HepG2 (cell line): ENCODE measurements around the gene RGS14. TPM values are rescaled to one million over a fixed set of nuclear protein-coding genes. Genes with fewer than 3 reads are reported as not detected.

ENCODE experiments used
- CEBPG ChIP-seq: IDR thresholded peaks from 2 replicates; pipeline ENCODE4 v1.6.1; 2016
- PCBP2 ChIP-seq: fragments of 200-400 bp; formaldehyde crosslinking; optimal IDR thresholded peaks from 2 replicates; pipeline ENCODE3; 2018; ENCODE audit warnings: low read length, low read depth; ENCODE audit not compliant: poor library complexity, severe bottlenecking
- SMARCE1 ChIP-seq: fragments of 450-650 bp; IDR thresholded peaks from 2 replicates; pipeline ENCODE4 v1.6.1; 2017; ENCODE audit warnings: borderline replicate concordance
- TGIF2 ChIP-seq: IDR thresholded peaks from 2 replicates; pipeline ENCODE4 v1.6.1; 2016; ENCODE audit warnings: control low read depth, missing compliant biosample characterization
- ZFX ChIP-seq: sonication (generic); formaldehyde crosslinking; IDR thresholded peaks from 2 replicates; pipeline ENCODE4 v1.4.0; 2020; ENCODE audit warnings: mild to moderate bottlenecking, low read depth, missing genetic modification reagents, moderate library complexity
- ZNF335 ChIP-seq: sonication (generic); formaldehyde crosslinking; IDR thresholded peaks from 2 replicates; pipeline ENCODE4 v1.4.0; 2020; ENCODE audit warnings: missing genetic modification reagents
- polyA plus RNA-seq, 8 experiments: library from polyadenylated mRNA; depleted of rRNA in 3 of 8; stranded (reverse) in 7 of 8; unstranded in 1 of 8; fragments of >200 nt; fragmentation: Illumina TruSeq in 4 of 8; extraction: Trizol in 4 of 8; gene quantifications; 2 replicates each; pipeline versions ENCODE4 v1.2.1 to v1.2.3, GENCODE V29; 2011 to 2016; ENCODE audit warnings: low read depth in 4 of 8, missing spikeins in 1 of 8, mixed read lengths in 1 of 8; ENCODE audit not compliant: insufficient read depth in 1 of 8
- total RNA-seq, 5 experiments: library from RNA; depleted of rRNA; stranded (reverse); fragments of >200 nt; fragmentation: Illumina TruSeq; extraction: Trizol; gene quantifications; 2 replicates each; pipeline ENCODE4 v1.2.3, GENCODE V29; 2016; ENCODE audit warnings: low read depth in 1 of 5
- TF ChIP-seq, protein P1 (sequence below), 2 experiments: fragments of 450-650 bp in 1 of 2; sonication (generic) in 1 of 2; formaldehyde crosslinking; IDR thresholded peaks; 2 replicates each; pipeline versions ENCODE4 v1.5.0 to v1.8.0; 2020 to 2022; ENCODE audit warnings: mild to moderate bottlenecking in 1 of 2, missing genetic modification reagents in 1 of 2
- TF ChIP-seq, protein P2 (sequence below), 2 experiments: sonication (generic) in 1 of 2; formaldehyde crosslinking in 1 of 2; IDR thresholded peaks; 2 replicates each; pipeline versions ENCODE4 v1.4.0 to v1.6.1; 2016 to 2020; ENCODE audit warnings: borderline replicate concordance in 1 of 2, low read depth in 1 of 2, mild to moderate bottlenecking in 1 of 2, missing genetic modification reagents in 1 of 2
- TF ChIP-seq, protein P3 (sequence below): sonication (generic); formaldehyde crosslinking; IDR thresholded peaks from 2 replicates; pipeline ENCODE4 v1.4.0; 2020; ENCODE audit warnings: missing genetic modification reagents, borderline replicate concordance
- TF ChIP-seq, protein P4 (sequence below): sonication (generic); formaldehyde crosslinking; IDR thresholded peaks from 2 replicates; pipeline ENCODE4 v1.4.0; 2020; ENCODE audit warnings: low read depth, missing genetic modification reagents
- TF ChIP-seq, protein P5 (sequence below): sonication (generic); formaldehyde crosslinking; conservative IDR thresholded peaks from 2 replicates; pipeline ENCODE4 v1.4.0; 2020; ENCODE audit warnings: missing genetic modification reagents

Gene RGS14
- total and polyA plus RNA-seq, 2 of the 13 experiments (the other 11 are each of a cell fraction or from before 2014, with no cell fraction given), result 11.1 to 17.2 TPM

DNA sequence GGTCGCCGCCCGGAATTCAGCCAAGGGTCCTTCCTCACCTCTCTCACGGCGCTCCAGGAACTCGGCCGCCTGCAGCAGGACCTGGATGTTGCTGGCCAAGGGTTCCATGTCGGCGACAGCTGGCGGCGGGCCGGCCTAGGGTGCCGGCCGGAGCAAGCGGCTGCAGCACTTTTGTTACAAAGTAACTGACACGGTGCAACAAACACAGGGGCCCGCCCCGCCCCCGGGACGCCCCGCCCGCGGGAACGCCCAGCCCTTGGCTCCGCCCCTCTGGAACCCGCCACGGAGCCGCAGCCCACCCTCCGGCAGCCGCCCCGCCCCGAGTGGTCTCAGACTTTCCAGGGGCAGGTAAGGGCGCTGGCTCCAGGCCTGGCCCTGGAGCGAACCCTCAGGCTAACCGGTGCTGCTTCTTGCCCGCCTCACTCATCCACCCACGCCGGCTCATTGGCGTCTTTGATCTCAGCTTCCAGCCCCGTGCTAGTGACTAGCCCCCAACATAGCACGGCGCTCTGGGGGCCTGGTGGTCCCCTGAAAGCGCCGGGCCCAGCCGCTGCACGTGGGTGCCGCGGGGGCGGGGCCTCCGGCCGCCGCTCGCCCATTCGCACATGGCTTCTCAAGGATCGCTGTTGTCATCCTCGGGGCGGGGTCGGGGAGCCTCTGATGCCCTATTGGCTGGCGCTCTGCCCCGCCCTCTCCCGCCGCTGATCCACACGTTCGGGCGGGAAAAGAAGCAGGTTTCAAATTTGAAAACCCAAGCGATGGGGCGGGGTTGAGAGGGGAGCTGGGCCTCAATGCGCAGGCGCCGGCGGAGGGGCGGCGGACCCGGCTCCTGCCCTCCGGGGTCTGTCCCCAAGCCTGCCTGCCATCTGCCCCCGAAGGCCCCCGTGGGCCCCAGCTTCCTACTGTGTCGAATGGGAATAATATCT, 45.7 kb upstream of the RGS14 start, which contains the start of gene MXD3 (continued):
- no peak for TF ChIP-seq SMARCE1
- TF ChIP-seq, protein P1, sequence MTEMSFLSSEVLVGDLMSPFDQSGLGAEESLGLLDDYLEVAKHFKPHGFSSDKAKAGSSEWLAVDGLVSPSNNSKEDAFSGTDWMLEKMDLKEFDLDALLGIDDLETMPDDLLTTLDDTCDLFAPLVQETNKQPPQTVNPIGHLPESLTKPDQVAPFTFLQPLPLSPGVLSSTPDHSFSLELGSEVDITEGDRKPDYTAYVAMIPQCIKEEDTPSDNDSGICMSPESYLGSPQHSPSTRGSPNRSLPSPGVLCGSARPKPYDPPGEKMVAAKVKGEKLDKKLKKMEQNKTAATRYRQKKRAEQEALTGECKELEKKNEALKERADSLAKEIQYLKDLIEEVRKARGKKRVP (CRISPR knock-in tag; IDR thresholded peaks at IDR 0.05), result no peak
- no peak for TF ChIP-seq PCBP2
- TF ChIP-seq, protein P2, sequence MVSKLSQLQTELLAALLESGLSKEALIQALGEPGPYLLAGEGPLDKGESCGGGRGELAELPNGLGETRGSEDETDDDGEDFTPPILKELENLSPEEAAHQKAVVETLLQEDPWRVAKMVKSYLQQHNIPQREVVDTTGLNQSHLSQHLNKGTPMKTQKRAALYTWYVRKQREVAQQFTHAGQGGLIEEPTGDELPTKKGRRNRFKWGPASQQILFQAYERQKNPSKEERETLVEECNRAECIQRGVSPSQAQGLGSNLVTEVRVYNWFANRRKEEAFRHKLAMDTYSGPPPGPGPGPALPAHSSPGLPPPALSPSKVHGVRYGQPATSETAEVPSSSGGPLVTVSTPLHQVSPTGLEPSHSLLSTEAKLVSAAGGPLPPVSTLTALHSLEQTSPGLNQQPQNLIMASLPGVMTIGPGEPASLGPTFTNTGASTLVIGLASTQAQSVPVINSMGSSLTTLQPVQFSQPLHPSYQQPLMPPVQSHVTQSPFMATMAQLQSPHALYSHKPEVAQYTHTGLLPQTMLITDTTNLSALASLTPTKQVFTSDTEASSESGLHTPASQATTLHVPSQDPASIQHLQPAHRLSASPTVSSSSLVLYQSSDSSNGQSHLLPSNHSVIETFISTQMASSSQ (IDR thresholded peaks at IDR 0.05; ENCODE audit: low read depth), result no peak
- TF ChIP-seq, protein P2 (CRISPR knock-in tag; IDR thresholded peaks at IDR 0.05; ENCODE audit: borderline replicate concordance), result no peak; the same call in 1 of the 2 replicates
- peak; percentile 81 for TF ChIP-seq ZFX (CRISPR knock-in tag)
- no peak; the same call in 1 of the 2 replicates for TF ChIP-seq CEBPG (CRISPR knock-in tag)
- no peak for TF ChIP-seq ZNF335
- TF ChIP-seq, protein P3, sequence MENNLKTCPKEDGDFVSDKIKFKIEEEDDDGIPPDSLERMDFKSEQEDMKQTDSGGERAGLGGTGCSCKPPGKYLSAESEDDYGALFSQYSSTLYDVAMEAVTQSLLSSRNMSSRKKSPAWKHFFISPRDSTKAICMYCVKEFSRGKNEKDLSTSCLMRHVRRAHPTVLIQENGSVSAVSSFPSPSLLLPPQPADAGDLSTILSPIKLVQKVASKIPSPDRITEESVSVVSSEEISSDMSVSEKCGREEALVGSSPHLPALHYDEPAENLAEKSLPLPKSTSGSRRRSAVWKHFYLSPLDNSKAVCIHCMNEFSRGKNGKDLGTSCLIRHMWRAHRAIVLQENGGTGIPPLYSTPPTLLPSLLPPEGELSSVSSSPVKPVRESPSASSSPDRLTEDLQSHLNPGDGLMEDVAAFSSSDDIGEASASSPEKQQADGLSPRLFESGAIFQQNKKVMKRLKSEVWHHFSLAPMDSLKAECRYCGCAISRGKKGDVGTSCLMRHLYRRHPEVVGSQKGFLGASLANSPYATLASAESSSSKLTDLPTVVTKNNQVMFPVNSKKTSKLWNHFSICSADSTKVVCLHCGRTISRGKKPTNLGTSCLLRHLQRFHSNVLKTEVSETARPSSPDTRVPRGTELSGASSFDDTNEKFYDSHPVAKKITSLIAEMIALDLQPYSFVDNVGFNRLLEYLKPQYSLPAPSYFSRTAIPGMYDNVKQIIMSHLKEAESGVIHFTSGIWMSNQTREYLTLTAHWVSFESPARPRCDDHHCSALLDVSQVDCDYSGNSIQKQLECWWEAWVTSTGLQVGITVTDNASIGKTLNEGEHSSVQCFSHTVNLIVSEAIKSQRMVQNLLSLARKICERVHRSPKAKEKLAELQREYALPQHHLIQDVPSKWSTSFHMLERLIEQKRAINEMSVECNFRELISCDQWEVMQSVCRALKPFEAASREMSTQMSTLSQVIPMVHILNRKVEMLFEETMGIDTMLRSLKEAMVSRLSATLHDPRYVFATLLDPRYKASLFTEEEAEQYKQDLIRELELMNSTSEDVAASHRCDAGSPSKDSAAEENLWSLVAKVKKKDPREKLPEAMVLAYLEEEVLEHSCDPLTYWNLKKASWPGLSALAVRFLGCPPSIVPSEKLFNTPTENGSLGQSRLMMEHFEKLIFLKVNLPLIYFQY (CRISPR knock-in tag), result no peak
- TF ChIP-seq, protein P4, sequence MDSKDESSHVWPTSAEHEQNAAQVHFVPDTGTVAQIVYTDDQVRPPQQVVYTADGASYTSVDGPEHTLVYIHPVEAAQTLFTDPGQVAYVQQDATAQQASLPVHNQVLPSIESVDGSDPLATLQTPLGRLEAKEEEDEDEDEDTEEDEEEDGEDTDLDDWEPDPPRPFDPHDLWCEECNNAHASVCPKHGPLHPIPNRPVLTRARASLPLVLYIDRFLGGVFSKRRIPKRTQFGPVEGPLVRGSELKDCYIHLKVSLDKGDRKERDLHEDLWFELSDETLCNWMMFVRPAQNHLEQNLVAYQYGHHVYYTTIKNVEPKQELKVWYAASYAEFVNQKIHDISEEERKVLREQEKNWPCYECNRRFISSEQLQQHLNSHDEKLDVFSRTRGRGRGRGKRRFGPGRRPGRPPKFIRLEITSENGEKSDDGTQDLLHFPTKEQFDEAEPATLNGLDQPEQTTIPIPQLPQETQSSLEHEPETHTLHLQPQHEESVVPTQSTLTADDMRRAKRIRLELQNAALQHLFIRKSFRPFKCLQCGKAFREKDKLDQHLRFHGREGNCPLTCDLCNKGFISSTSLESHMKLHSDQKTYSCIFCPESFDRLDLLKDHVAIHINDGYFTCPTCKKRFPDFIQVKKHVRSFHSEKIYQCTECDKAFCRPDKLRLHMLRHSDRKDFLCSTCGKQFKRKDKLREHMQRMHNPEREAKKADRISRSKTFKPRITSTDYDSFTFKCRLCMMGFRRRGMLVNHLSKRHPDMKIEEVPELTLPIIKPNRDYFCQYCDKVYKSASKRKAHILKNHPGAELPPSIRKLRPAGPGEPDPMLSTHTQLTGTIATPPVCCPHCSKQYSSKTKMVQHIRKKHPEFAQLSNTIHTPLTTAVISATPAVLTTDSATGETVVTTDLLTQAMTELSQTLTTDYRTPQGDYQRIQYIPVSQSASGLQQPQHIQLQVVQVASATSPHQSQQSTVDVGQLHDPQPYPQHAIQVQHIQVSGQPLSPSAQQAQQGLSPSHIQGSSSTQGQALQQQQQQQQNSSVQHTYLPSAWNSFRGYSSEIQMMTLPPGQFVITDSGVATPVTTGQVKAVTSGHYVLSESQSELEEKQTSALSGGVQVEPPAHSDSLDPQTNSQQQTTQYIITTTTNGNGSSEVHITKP, result no peak
- TF ChIP-seq, protein P5, sequence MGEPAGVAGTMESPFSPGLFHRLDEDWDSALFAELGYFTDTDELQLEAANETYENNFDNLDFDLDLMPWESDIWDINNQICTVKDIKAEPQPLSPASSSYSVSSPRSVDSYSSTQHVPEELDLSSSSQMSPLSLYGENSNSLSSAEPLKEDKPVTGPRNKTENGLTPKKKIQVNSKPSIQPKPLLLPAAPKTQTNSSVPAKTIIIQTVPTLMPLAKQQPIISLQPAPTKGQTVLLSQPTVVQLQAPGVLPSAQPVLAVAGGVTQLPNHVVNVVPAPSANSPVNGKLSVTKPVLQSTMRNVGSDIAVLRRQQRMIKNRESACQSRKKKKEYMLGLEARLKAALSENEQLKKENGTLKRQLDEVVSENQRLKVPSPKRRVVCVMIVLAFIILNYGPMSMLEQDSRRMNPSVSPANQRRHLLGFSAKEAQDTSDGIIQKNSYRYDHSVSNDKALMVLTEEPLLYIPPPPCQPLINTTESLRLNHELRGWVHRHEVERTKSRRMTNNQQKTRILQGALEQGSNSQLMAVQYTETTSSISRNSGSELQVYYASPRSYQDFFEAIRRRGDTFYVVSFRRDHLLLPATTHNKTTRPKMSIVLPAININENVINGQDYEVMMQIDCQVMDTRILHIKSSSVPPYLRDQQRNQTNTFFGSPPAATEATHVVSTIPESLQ, result no peak
- peak; percentile 62 for TF ChIP-seq TGIF2 (CRISPR knock-in tag)
